Measurements from ENCODE around the gene KRT40.

KRT40 gene

GRCh38 chr17:40996829-40997228, 12.7 kb upstream of the KRT40 start:
- DNase-seq (ENCODE audit: low read depth): no peak

- DNase-seq (ENCODE audit: low read depth): no peak
Observed at GRCh38 chr17:40995116-40995515, 11.0 kb upstream of the KRT40 start.

DNA sequence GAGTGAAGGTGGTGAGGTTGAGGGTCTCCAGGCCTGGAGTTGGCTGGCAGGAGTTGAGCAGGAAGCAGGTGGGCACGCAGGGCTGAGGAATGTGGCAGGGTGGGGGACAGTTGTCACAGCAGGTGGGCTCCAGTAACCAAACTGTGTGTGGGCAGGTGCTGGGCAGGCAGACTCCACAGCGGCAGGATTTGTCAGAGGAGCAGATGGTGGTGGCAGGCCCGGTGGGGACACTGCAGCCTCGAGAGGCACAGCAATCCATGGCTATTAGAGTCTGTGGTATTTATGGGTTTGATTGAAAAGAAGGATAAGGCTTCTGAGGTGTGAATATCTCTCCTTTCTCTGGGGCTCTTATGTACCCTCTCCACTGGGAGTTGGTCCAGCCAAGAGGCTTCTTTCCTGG, 9.7 kb upstream of the KRT40 start, which contains the start of gene KRTAP3-3:
KRTAP3-3 (minus strand) TSS at position 326 of the 400 bp plus-strand sequence; CDS start at position 259, 67 bp downstream.
- no peak for DNase-seq (ENCODE audit: low read depth)

DNA sequence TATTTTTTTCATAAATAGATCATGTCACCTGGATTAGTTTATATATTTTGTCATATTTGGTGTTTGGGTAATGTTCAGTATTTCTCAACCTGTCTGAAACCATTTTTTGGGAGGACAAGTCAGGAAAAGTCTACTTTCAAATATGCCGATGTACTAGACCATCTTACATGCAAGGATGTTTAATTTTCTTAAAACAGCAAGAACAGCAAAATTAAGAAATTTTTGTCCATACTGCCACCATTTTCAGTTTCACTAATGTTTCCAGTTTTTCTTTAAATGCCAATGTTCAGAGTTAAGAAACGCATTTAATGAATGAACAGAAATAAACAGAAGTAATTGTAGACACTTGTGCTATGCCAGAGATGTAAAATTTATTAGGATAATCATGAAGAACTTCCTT, 9.0 kb upstream of the KRT40 start:
- no peak for DNase-seq (ENCODE audit: low read depth)

- no peak for DNase-seq (ENCODE audit: low read depth)
Observed at GRCh38 chr17:40992666-40993065, 8.5 kb upstream of the KRT40 start.

DNA sequence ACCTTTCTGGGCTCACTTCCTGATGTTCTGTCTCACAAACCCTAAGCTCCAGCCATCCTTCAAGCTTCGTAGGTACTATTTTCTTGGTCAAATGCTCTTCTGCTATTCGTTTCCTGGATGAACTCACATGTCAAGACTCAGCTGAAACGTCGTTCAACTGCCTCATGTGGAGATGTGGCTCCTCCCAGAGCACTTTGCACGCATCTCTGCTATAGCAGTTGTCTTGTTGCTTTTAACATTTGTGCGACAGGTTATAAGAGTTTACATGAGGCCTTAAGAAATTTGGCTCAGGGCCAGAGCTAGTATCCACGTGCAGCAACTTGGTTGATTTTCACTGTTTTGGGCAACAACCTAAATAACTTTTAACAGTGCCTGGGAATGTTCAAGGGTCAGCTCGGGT, 2.8 kb upstream of the KRT40 start:
- DNase-seq (ENCODE audit: low read depth): no peak

DNA sequence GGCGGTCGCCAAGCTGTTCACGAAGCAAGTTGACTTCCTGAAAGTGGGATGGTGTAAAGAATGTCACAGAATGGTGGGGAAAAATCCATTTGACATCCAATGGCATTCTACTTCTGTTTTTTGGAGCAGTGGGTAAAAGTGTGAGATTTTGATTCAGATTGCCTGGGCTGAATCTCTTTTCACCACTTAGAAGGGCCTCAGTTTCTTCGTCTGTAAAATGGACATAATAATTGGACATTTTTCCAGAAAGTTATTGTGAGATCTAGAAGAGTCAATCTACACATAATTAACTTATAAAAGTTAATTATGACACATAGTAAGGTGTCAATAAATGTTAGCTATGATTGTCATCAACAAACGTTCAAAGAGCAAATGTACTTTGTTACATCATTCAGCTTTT, 3.0 kb downstream of the KRT40 start:
- no peak for DNase-seq (ENCODE audit: low read depth)

- no peak for DNase-seq (ENCODE audit: low read depth)
Observed at GRCh38 chr17:40980596-40980995, 3.5 kb downstream of the KRT40 start.

- no peak for DNase-seq (ENCODE audit: low read depth)
Observed at GRCh38 chr17:40980117-40980516, 4.0 kb downstream of the KRT40 start.

GRCh38 chr17:40978575-40979151, 5.5 kb downstream of the KRT40 start:
- no peak for DNase-seq (ENCODE audit: low read depth)

DNA sequence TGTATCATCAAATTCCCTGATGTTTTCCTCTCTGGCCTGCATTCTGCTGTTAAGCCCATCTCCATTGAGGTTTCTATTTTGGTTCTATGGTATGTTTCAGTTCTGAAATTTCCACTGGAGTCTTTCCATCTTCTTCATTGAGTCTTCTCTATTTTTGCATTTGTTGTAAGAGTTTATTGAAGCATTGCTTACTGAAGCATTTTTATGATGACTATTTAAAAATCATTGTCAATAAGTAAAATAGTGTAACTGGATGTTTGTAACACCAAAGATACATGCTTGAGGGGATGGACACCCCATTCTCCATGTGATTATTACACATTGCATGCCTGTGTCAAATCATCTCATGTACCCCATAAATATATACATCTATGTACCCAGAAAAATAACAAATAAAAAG, 8.6 kb downstream of the KRT40 start:
- DNase-seq (ENCODE audit: low read depth): no peak

- DNase-seq (ENCODE audit: low read depth): no peak
Observed at GRCh38 chr17:40974366-40974765, 9.8 kb downstream of the KRT40 start.

DNA sequence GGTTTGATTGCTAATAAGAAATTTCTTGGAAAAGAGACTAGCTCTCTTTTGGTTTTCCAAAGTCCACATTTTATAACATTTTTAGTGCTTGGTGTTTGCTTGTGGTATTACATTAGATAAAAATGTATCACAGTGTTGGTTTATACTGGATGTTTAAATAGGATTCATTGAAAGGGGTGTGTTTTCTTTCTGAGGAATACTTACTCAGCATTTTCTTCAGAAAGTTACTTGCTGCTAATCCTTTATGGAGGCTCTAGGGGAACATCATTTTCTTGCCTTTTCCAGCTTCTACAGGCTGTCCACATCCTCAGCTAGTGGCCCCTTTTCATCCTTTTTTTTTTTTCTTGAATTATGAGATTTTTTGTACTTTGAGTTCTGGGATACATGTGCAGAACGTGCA, 16.5 kb downstream of the KRT40 start:
- no peak for DNase-seq (ENCODE audit: low read depth)

DNA sequence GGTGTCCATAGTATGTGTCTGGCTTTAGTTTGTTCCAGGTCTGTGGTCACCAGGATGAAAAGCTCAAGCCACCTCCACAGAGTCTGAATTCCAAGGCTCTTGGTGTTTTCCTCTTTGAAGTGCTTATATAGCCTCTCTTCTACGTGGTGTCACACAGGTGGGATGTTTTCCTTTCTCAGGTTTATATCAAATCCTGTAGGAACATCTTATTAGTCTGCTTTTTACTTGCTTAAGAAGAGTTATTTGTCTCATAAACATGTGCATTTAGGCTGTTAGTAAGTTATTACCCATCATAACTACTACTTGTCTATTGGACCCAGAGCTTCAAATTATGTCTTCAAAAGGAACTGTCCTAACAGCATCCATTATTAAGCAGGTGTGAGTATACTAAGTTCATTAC, 17.3 kb downstream of the KRT40 start, which contains the start of gene KRT39:
KRT39 (minus strand) TSS at position 101 of the 400 bp plus-strand sequence; CDS start at position 9, 92 bp downstream.
- DNase-seq (ENCODE audit: low read depth): no peak

GRCh38 chr17:40963838-40964237, 20.3 kb downstream of the KRT40 start:
- DNase-seq (ENCODE audit: low read depth): no peak

DNA sequence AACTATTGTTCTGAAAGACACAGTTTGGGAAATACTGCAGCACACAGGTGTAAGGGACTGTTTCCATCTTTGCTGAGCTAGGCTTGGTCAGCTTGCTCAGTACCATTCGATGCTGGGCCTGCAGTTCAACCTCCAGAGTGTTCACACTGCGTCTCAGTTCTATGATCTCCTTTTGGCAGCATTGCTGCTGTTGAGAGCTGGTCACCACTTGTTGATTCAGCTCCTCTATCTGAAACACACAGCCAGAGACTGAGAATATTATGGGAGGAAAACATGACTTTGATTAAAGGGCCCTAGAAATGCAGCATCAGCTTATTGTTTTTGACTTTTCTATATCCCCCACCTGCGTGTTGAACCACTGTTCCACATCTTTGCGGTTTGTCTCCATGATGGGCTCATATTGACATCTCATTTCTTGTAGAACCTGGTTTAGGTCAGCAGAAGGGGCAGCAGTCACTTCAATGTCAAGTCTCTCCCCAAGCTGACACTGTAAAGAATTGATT, 22.0 kb downstream of the KRT40 start:
- DNase-seq (ENCODE audit: low read depth): no peak

GRCh38 chr17:40961591-40961990, 22.5 kb downstream of the KRT40 start:
- DNase-seq (ENCODE audit: low read depth): no peak

- no peak for DNase-seq (ENCODE audit: low read depth)
Observed at GRCh38 chr17:40960144-40960543, 24.0 kb downstream of the KRT40 start.

DNA sequence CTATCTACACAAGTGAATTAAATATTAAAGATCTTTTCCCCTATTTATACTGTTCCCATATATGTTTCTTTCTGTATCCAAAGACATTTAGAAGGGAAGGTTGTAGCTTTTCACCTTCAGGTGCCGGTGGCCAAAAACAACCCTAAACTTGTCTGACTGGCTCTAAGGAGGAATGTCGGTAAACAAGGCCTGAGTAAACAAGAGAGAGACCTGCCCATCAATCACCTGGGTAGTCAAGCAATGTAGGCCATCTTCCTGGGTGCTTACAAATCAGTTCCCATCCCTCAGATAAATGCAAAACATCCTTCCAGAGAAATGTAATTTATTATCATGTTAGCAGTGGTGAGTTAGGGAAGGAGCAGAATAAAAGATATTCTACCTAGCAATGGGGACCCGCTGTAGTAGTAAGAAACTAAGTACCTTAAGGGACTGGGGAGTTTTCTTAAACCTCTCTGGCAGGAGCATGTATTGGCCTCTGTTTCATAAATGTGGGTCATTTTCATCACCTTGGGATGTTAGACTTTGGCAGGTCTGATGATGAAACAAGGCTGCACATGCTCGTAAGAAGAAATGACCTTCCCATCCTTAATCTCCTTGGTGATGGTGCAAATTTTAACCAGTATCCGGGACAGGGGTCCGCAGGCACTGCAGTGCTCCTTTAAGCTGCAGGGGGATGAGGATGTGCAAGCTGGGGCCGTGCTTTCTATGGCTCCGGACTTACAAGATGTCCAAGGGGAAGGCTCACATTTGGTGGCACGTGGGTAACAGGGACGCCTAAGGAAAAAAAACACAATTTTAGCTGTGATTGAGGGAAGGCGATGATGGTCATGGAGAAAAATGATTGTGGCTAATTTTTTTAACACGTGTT, 25.8 kb downstream of the KRT40 start:
- DNase-seq (ENCODE audit: low read depth): no peak

- DNase-seq (ENCODE audit: low read depth): no peak
Observed at GRCh38 chr17:40956401-40957254, 27.5 kb downstream of the KRT40 start.

DNA sequence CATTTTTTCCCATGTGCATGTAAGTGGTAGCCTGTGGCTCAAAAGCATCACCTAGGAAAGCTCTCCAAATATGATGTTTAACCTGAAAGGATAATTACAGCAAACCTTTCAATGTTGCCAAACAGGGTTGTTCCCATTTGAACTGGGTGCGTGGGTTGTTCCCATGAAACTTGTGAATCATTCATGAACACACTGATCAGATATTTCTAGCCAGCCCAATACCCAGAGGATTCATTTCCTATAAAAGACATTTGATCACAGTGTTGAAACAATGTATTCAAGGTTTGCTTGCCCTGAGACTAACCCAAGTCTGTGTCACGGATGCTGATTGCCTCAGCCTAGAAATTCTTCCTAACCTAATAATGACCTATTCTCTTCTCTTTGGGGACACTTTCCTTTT, 30.2 kb downstream of the KRT40 start:
- no peak for DNase-seq (ENCODE audit: low read depth)

GRCh38 chr17:40952661-40953060, 31.5 kb downstream of the KRT40 start:
- DNase-seq (ENCODE audit: low read depth): no peak

Data from stimulated activated CD8-positive, alpha-beta memory T cell treated with anti-CD3 and anti-CD28 coated beads, Interleukin-7, amount 100 ng/mL, for 24 hours (primary cell).